HepG2 (cell line): ENCODE data around the gene METTL1. TPM values are rescaled to one million over a fixed set of nuclear protein-coding genes. Genes with fewer than 3 reads are reported as not detected.
A peak's percentile ranks its signal among the peaks of the same experiment; 100 is the strongest.

Experiments
- ATF7 ChIP-seq, 2 experiments: fragments of 450-650 bp in 1 of 2; sonication (generic) in 1 of 2; formaldehyde crosslinking in 1 of 2; IDR thresholded peaks; 2 replicates each; pipeline versions ENCODE4 v1.4.0 to v1.6.1; 2016 to 2020; ENCODE audit warnings: antibody characterized with exemption in 1 of 2, mild to moderate bottlenecking in 1 of 2, missing genetic modification reagents in 1 of 2
- CEBPB ChIP-seq: IDR thresholded peaks from 2 replicates; pipeline ENCODE4 v1.6.1; 2011; ENCODE audit warnings: low read depth, low read length, improper control_type of control experiment, borderline replicate concordance
- GABPA ChIP-seq, 2 experiments: IDR thresholded peaks; 2 replicates each; pipeline ENCODE4 v1.6.1; 2011 to 2016; ENCODE audit warnings: low read depth in 2 of 2, low read length in 1 of 2, missing biosample characterization in 1 of 2, missing genetic modification characterization in 1 of 2
- GPN1 ChIP-seq: sonication (generic); formaldehyde crosslinking; IDR thresholded peaks from 2 replicates; pipeline ENCODE4 v1.5.1; 2020; ENCODE audit warnings: missing genetic modification reagents, borderline replicate concordance
- HOXA3 ChIP-seq: sonication (generic); formaldehyde crosslinking; IDR thresholded peaks from 2 replicates; pipeline ENCODE4 v1.5.0; 2020; ENCODE audit warnings: missing genetic modification reagents
- KDM1A ChIP-seq: IDR thresholded peaks from 2 replicates; pipeline ENCODE4 v1.6.1; 2016; ENCODE audit warnings: missing compliant biosample characterization
- MAFF ChIP-seq: IDR thresholded peaks from 2 replicates; pipeline ENCODE4 v1.6.1; 2011; ENCODE audit warnings: low read depth, low read length, improper control_type of control experiment
- MIER2 ChIP-seq: IDR thresholded peaks from 2 replicates; pipeline ENCODE4 v1.6.1; 2016; ENCODE audit warnings: missing biosample characterization, missing genetic modification reagents
- REST ChIP-seq, 2 experiments: IDR thresholded peaks; 2 replicates each; pipeline ENCODE4 v1.6.1; 2011 to 2012; ENCODE audit warnings: low read length in 2 of 2, borderline replicate concordance in 1 of 2, low read depth in 1 of 2, mild to moderate bottlenecking in 1 of 2, moderate library complexity in 1 of 2
- TBX2 ChIP-seq: sonication (generic); formaldehyde crosslinking; IDR thresholded peaks from 2 replicates; pipeline ENCODE4 v1.5.0; 2020; ENCODE audit warnings: missing genetic modification reagents, mild to moderate bottlenecking, borderline replicate concordance
- ZNF496 ChIP-seq: sonication (generic); formaldehyde crosslinking; IDR thresholded peaks from 2 replicates; pipeline ENCODE4 v1.8.1; 2023; ENCODE audit warnings: mild to moderate bottlenecking, moderate library complexity, missing genetic modification reagents; ENCODE audit not compliant: insufficient replicate concordance
- ZNF543 ChIP-seq: sonication (generic); formaldehyde crosslinking; IDR thresholded peaks from 2 replicates; pipeline ENCODE4 v1.4.0; 2020; ENCODE audit warnings: mild to moderate bottlenecking, missing genetic modification reagents
- polyA plus RNA-seq, 8 experiments: library from polyadenylated mRNA; depleted of rRNA in 3 of 8; stranded (reverse) in 7 of 8; unstranded in 1 of 8; fragments of >200 nt; fragmentation: Illumina TruSeq in 4 of 8; extraction: Trizol in 4 of 8; gene quantifications; 2 replicates each; pipeline versions ENCODE4 v1.2.1 to v1.2.3, GENCODE V29; 2011 to 2016; ENCODE audit warnings: low read depth in 4 of 8, missing spikeins in 1 of 8, mixed read lengths in 1 of 8; ENCODE audit not compliant: insufficient read depth in 1 of 8
- total RNA-seq, 5 experiments: library from RNA; depleted of rRNA; stranded (reverse); fragments of >200 nt; fragmentation: Illumina TruSeq; extraction: Trizol; gene quantifications; 2 replicates each; pipeline ENCODE4 v1.2.3, GENCODE V29; 2016; ENCODE audit warnings: low read depth in 1 of 5
- TF ChIP-seq, protein P1 (sequence below): IDR thresholded peaks from 2 replicates; pipeline ENCODE4 v1.4.0; 2020; ENCODE audit warnings: mild to moderate bottlenecking, missing genetic modification reagents

Gene METTL1
- total and polyA plus RNA-seq, 2 of the 13 experiments (the other 11 are each of a cell fraction or from before 2014, with no cell fraction given) = 34.7 to 36.9 TPM

DNA sequence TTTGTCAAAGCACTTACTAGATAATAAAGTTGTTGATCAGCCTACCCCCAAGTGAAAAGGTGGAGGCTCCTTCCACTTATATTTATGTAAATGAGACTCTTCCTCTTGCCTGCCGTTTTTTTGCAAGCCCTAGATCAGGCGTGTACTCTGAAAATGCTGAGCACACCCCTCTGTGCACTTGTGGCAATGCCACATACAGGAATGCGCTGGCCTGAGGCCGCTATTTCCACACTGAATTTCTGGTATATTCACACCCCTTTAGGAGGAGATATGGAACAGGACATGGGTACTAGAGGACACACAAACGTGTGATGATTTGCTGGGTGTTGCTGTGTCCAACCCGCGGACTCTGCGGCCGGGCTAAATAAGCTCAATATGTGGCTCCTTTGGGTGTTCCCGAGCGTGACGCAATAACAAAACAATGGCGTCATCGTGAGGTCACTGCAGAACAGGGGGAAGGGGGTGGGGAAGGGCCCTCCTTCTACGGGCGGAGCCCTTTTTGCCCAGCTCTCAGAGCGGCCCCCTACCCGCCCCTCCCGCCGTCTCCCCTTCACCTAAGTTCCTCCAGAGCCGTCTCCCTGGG lies 27.6 kb downstream of the METTL1 start (continued):
- TF ChIP-seq MAFF = 0 out of 2 replicates have a peak, but pooled peaks have one; percentile 11
- 0 out of 4 replicates have a peak, but pooled peaks of 1 of the 2 experiments have one; percentile 40 for TF ChIP-seq REST (IDR thresholded peaks at IDR 0.05; ENCODE audit: borderline replicate concordance in 1 of 2, low read depth in 1 of 2, low read length in 2 of 2)
- peak; percentile 99 for TF ChIP-seq HOXA3
- TF ChIP-seq GPN1 (CRISPR knock-in tag) = no peak
- TF ChIP-seq KDM1A (CRISPR knock-in tag) = 0 out of 2 replicates have a peak, but pooled peaks have one; percentile 25
- peak; percentile 41; the same call in 1 of the 2 replicates for TF ChIP-seq TBX2
- TF ChIP-seq ZNF543 (CRISPR knock-in tag) = no peak
- no peak for TF ChIP-seq MIER2 (CRISPR knock-in tag)
- no peak for TF ChIP-seq ZNF496
- TF ChIP-seq, protein P1, sequence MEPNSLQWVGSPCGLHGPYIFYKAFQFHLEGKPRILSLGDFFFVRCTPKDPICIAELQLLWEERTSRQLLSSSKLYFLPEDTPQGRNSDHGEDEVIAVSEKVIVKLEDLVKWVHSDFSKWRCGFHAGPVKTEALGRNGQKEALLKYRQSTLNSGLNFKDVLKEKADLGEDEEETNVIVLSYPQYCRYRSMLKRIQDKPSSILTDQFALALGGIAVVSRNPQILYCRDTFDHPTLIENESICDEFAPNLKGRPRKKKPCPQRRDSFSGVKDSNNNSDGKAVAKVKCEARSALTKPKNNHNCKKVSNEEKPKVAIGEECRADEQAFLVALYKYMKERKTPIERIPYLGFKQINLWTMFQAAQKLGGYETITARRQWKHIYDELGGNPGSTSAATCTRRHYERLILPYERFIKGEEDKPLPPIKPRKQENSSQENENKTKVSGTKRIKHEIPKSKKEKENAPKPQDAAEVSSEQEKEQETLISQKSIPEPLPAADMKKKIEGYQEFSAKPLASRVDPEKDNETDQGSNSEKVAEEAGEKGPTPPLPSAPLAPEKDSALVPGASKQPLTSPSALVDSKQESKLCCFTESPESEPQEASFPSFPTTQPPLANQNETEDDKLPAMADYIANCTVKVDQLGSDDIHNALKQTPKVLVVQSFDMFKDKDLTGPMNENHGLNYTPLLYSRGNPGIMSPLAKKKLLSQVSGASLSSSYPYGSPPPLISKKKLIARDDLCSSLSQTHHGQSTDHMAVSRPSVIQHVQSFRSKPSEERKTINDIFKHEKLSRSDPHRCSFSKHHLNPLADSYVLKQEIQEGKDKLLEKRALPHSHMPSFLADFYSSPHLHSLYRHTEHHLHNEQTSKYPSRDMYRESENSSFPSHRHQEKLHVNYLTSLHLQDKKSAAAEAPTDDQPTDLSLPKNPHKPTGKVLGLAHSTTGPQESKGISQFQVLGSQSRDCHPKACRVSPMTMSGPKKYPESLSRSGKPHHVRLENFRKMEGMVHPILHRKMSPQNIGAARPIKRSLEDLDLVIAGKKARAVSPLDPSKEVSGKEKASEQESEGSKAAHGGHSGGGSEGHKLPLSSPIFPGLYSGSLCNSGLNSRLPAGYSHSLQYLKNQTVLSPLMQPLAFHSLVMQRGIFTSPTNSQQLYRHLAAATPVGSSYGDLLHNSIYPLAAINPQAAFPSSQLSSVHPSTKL (CRISPR knock-in tag) = 0 out of 2 replicates have a peak, but pooled peaks have one; percentile 28
- TF ChIP-seq GABPA (IDR thresholded peaks at IDR 0.05; ENCODE audit: low read depth, low read length) = no peak
- no peak for TF ChIP-seq GABPA (CRISPR knock-in tag; IDR thresholded peaks at IDR 0.05; ENCODE audit: low read depth)
- TF ChIP-seq ATF7 (IDR thresholded peaks at IDR 0.05) = no peak
- TF ChIP-seq ATF7 (CRISPR knock-in tag; IDR thresholded peaks at IDR 0.05) = 0 out of 2 replicates have a peak, but pooled peaks have one; percentile 84
- peak; percentile 96 for TF ChIP-seq CEBPB
